Prostate gland (tissue), 2 donors: ENCODE results near the gene SLC39A9. TPM values are rescaled to one million over a fixed set of nuclear protein-coding genes. Genes with fewer than 3 reads are reported as not detected.

Source experiments
- DNase-seq: peaks from one replicate; pipeline ENCODE4 v3.0.0-alpha.2; 2019; ENCODE audit warnings: low spot score
- H3K27ac ChIP-seq, 2 donors: fragments of 200-600 bp; sonication (generic); 2 replicates each; pipeline ENCODE4 v1.5.1; 2017 to 2019
- H3K27me3 ChIP-seq: fragments of 200-600 bp; sonication (generic); replicated peaks from 2 replicates; pipeline ENCODE4 v1.5.1; 2019; ENCODE audit not compliant: insufficient read depth
- H3K36me3 ChIP-seq, 2 donors: fragments of 200-600 bp; sonication (generic); 1 replicate in 1 of 2; 2 replicates in 1 of 2; pipeline versions ENCODE4 v1.5.1 to v1.8.1; 2017 to 2019
- H3K4me1 ChIP-seq: fragments of 200-600 bp; sonication (generic); replicated peaks from 2 replicates; pipeline ENCODE4 v1.5.1; 2019
- H3K4me3 ChIP-seq, 2 donors: fragments of 200-600 bp; sonication (generic); 2 replicates each; pipeline ENCODE4 v1.5.1; 2017 to 2019
- H3K9me3 ChIP-seq: fragments of 200-600 bp; sonication (generic); 2 replicates; pipeline ENCODE4 v1.5.1; 2017
- POLR2A ChIP-seq: fragments of 450-650 bp; IDR thresholded peaks from one replicate; pipeline ENCODE4 v1.6.1; 2016; ENCODE audit warnings: antibody characterized with exemption, mild to moderate bottlenecking
- POLR2AphosphoS5 ChIP-seq: sonication (generic); formaldehyde crosslinking; IDR thresholded peaks from one replicate; pipeline ENCODE4 v1.6.1; 2017; ENCODE audit warnings: antibody characterized with exemption
- WGBS: methylation state at CpG from one replicate; pipeline ENCODE4 v1.1.5; 2018; 5-methylcytosine and 5-hydroxymethylcytosine counted together
- intact Hi-C: fragments of 100-400 bp; cut with DNase I; formaldehyde crosslinking; loops from one replicate; pipeline ENCODE4 v1.14.2; 2022
- total RNA-seq, 2 donors: library from RNA; depleted of rRNA; stranded (reverse); fragments of >200 nt; gene quantifications; one replicate each; pipeline ENCODE4 v1.1.0, GENCODE V29; 2016
- TF ChIP-seq, protein P1 (sequence below), 4 experiments: fragments of 200-600 bp in 2 of 4; fragments of 450-650 bp in 2 of 4; sonication (generic) in 2 of 4; IDR thresholded peaks; 1 replicate in 3 of 4; 2 replicates in 1 of 4; pipeline ENCODE4 v1.5.1; 2016 to 2019; ENCODE audit warnings: antibody characterized with exemption in 4 of 4, mild to moderate bottlenecking in 2 of 4, moderate library complexity in 2 of 4

SLC39A9 gene
- total RNA-seq, 2 donors from 2014 or later, result 71.5 to 102 TPM

GRCh38 chr14:69351911-69352310, 46.6 kb upstream of the SLC39A9 start:
- H3K27me3 ChIP-seq, result no peaks in the 10 kb centered on the region
- peaks cover 5% of the 10 kb centered on the region for H3K4me1 ChIP-seq
- 94% methylated on average over 5 of the region's 5 CpGs for WGBS
- H3K4me3 ChIP-seq, result no peak overlapping the region
- no peaks in the 10 kb centered on the region for H3K36me3 ChIP-seq
- TF ChIP-seq, protein P1, sequence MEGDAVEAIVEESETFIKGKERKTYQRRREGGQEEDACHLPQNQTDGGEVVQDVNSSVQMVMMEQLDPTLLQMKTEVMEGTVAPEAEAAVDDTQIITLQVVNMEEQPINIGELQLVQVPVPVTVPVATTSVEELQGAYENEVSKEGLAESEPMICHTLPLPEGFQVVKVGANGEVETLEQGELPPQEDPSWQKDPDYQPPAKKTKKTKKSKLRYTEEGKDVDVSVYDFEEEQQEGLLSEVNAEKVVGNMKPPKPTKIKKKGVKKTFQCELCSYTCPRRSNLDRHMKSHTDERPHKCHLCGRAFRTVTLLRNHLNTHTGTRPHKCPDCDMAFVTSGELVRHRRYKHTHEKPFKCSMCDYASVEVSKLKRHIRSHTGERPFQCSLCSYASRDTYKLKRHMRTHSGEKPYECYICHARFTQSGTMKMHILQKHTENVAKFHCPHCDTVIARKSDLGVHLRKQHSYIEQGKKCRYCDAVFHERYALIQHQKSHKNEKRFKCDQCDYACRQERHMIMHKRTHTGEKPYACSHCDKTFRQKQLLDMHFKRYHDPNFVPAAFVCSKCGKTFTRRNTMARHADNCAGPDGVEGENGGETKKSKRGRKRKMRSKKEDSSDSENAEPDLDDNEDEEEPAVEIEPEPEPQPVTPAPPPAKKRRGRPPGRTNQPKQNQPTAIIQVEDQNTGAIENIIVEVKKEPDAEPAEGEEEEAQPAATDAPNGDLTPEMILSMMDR (IDR thresholded peaks at IDR 0.05), result no peak
- no peak for TF ChIP-seq POLR2AphosphoS5
- no peak for TF ChIP-seq POLR2A
- H3K9me3 ChIP-seq, result no peaks in the 10 kb centered on the region
- H3K27ac ChIP-seq, result no peak overlapping the region
- intact Hi-C loops, result loop anchor here (5.0 to 10.0 kb wide), 2 partner anchors 95 to 217 kb away; no protein-coding TSS in a partner anchor
- no peak for DNase-seq

DNA sequence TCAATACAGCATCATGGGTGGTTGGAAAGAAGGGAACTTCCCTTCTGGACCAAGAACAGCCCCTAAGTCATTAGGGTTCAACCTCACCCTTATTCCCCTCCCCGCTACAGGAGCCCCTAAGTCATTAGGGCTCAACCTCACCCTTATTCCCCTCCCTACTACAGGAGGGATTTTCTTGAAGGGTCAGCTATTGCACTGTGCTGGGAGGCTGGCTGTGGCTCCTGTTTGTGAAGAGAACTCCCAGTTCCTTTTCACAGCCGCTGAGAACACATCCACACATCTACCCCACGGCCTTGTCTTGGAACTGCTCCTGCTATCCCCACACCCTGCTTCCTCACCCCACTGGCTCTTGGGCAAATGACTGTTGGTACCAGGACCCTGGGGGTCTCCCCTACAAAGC, 45.3 kb upstream of the SLC39A9 start:
- no peak for DNase-seq
- Histone ChIP-seq H3K27me3 (no peaks in the 10 kb centered on the region), H3K36me3 (no peaks in the 10 kb centered on the region), H3K4me1 (peaks cover 5% of the 10 kb centered on the region), H3K27ac (no peak overlapping the region), H3K4me3 (no peak overlapping the region), H3K9me3 (no peaks in the 10 kb centered on the region)
- intact Hi-C loops, result loop anchor here (5.0 to 10.0 kb wide), 2 partner anchors 96 to 218 kb away; no protein-coding TSS in a partner anchor
- 71% methylated on average over 3 of the region's 3 CpGs for WGBS
- TF ChIP-seq, protein P1 (IDR thresholded peaks at IDR 0.05), result no peak
- TF ChIP-seq POLR2AphosphoS5 (no peak), POLR2A (no peak)

DNA sequence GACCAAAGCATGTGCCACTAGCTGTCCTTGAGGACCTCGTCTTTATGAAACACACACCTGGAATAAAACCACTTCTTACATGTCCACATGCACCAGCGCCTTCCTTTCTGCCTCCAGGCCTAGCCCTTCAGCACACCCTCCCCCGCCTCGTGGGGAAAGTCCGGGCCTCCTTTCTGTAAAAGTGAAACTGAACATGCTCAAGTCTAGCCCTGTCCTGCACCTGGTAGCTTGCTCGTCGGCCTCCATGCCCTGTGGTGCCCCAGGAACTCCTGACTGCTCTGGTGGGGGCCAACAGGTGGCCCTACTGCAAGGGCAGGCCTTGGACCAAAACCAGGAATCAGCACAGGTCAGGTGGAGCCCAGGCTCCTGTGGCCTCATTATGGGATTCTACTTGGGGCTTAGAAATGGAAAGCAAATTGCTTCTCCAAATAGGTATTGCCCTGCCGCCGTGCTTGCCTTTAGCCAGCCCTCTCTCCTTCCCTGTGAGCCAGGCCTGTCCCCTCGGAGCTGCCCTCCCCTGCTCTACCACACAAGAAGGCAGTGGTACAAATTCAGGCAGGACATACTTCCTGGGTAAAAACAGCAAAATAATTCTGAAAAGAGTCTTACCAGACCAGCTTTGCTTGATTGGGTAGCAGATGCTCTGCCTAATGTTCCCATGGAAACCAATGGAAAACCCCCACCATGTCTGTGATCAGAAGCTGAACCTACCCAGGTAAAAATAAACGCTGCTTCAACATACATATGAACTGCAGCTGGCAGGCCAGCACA, 43.9 kb upstream of the SLC39A9 start:
- 61% methylated on average over 11 of the region's 11 CpGs for WGBS
- DNase-seq, result peak; percentile 16
- H3K4me3 ChIP-seq, result no peak overlapping the region
- H3K4me1 ChIP-seq, result peaks cover 5% of the 10 kb centered on the region
- TF ChIP-seq, protein P1 (IDR thresholded peaks at IDR 0.05), result no peak
- TF ChIP-seq POLR2AphosphoS5 (no peak), POLR2A (no peak)
- H3K9me3 ChIP-seq, result no peaks in the 10 kb centered on the region
- H3K27ac ChIP-seq, result peak overlapping the region; percentile 61 to 64
- no peaks in the 10 kb centered on the region for H3K36me3 ChIP-seq
- intact Hi-C loops, result loop anchor here (5.0 to 10.0 kb wide), 2 partner anchors 97 to 220 kb away; no protein-coding TSS in a partner anchor
- H3K27me3 ChIP-seq, result no peaks in the 10 kb centered on the region

GRCh38 chr14:69355154-69355597, 43.3 kb upstream of the SLC39A9 start:
- Histone ChIP-seq H3K27ac (peak overlapping the region; percentile 61 to 64), H3K27me3 (no peaks in the 10 kb centered on the region), H3K4me1 (peaks cover 5% of the 10 kb centered on the region), H3K4me3 (no peak overlapping the region), H3K9me3 (no peaks in the 10 kb centered on the region), H3K36me3 (no peaks in the 10 kb centered on the region)
- TF ChIP-seq POLR2A (no peak), POLR2AphosphoS5 (no peak)
- TF ChIP-seq, protein P1 (IDR thresholded peaks at IDR 0.05), result no peak
- 89% methylated on average over 6 of the region's 6 CpGs for WGBS
- intact Hi-C loops, result loop anchor here (10.0 kb wide), 1 partner anchor 220 kb away; no protein-coding TSS in a partner anchor
- no peak for DNase-seq
